ENCODE data around the gene TBC1D4. TPM values are rescaled to one million over a fixed set of nuclear protein-coding genes. Genes with fewer than 3 reads are reported as not detected.
"Not testable (repeated sequence)": the region's sequence is repeated elsewhere in the genome, so short reads cannot be mapped to it uniquely, and the experiment has no call there.

TBC1D4 gene
- total RNA-seq, 1 donor from 2014 or later: 26.1 TPM

DNA sequence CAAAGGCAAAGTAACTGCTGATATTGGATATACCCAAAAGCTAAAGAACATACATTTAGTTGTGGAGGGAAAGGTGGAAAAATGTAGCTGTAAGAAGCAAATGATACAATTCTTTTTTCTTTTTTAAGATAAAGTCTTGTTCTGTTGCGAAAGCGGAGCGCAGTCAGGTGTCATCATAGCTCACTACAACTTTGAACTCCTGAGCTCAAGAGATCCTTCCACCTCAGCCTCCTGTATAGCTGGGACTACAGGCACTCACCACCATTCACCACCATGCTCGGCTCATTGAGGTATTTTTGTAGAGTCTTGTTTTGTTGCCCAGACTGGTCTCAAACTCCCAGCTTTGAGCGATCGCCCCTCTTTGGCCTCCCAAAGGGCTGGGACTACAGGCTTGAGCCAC is 38.0 kb downstream of the TBC1D4 start:
- TF ChIP-seq, protein P1, sequence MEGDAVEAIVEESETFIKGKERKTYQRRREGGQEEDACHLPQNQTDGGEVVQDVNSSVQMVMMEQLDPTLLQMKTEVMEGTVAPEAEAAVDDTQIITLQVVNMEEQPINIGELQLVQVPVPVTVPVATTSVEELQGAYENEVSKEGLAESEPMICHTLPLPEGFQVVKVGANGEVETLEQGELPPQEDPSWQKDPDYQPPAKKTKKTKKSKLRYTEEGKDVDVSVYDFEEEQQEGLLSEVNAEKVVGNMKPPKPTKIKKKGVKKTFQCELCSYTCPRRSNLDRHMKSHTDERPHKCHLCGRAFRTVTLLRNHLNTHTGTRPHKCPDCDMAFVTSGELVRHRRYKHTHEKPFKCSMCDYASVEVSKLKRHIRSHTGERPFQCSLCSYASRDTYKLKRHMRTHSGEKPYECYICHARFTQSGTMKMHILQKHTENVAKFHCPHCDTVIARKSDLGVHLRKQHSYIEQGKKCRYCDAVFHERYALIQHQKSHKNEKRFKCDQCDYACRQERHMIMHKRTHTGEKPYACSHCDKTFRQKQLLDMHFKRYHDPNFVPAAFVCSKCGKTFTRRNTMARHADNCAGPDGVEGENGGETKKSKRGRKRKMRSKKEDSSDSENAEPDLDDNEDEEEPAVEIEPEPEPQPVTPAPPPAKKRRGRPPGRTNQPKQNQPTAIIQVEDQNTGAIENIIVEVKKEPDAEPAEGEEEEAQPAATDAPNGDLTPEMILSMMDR (IDR thresholded peaks at IDR 0.05): no peak
- intact Hi-C loops (cut with DNase I): no loop called here
- Histone ChIP-seq H3K27ac (no peak overlapping the region), H3K27me3 (no peaks in the 10 kb centered on the region), H3K36me3 (no peaks in the 10 kb centered on the region), H3K4me3 (no peak overlapping the region), H3K4me1 (peaks cover 4% of the 10 kb centered on the region), H3K9me3 (no peaks in the 10 kb centered on the region)
- DNase-seq (no peak), ATAC-seq (no peak)

DNA sequence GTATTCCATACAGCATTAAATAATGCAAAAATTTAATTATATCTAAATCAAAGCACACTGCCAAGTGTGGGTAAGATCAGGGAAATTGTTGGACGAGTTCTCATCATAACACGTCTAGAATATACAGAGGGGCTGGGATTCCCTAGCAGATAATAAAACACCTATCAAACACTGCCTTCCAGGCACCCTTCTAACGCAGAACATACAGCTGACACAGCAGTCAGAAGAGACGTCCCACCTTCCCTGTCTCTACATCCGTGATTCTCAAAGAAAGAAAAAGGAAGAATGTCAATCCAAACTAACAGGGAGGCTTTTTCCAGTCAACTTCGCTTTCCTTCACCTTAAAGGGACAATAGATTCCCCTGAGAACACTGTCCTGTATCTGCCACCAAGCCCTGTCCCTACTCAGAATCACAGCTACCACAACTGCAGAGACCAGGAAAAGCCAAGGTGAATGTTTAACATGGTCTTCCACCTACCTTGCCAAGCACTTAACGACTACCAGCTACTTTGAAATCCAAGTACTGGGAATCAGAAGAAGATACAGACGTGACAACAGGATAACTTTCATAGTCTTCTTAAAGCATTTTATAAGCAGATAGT is 38.5 kb downstream of the TBC1D4 start:
- intact Hi-C loops (cut with DNase I): no loop called here
- Histone ChIP-seq H3K4me3 (no peak overlapping the region), H3K4me1 (peaks cover 4% of the 10 kb centered on the region), H3K27ac (no peak overlapping the region), H3K36me3 (no peaks in the 10 kb centered on the region), H3K27me3 (no peaks in the 10 kb centered on the region), H3K9me3 (no peaks in the 10 kb centered on the region)
- no peak for ATAC-seq
- no peak for DNase-seq
- TF ChIP-seq, protein P1 (IDR thresholded peaks at IDR 0.05): no peak

GRCh38 chr13:75442736-75443234 is 39.2 kb downstream of the TBC1D4 start:
- H3K27me3 ChIP-seq: no peaks in the 10 kb centered on the region
- intact Hi-C loops (cut with DNase I): no loop called here
- no peak overlapping the region for H3K27ac ChIP-seq
- no peak for ATAC-seq
- no peak for DNase-seq
- H3K9me3 ChIP-seq: no peaks in the 10 kb centered on the region
- no peaks in the 10 kb centered on the region for H3K36me3 ChIP-seq
- peaks cover 4% of the 10 kb centered on the region for H3K4me1 ChIP-seq
- H3K4me3 ChIP-seq: no peak overlapping the region
- TF ChIP-seq, protein P1 (IDR thresholded peaks at IDR 0.05): no peak

- Histone ChIP-seq H3K9me3 (no peaks in the 10 kb centered on the region), H3K4me3 (no peak overlapping the region), H3K36me3 (no peaks in the 10 kb centered on the region), H3K4me1 (no peaks in the 10 kb centered on the region), H3K27ac (no peak overlapping the region), H3K27me3 (no peaks in the 10 kb centered on the region)
- TF ChIP-seq, protein P1 (IDR thresholded peaks at IDR 0.05): no peak
- no peak for DNase-seq
- no peak for ATAC-seq
- intact Hi-C loops (cut with DNase I): no loop called here
These were observed 41.9 kb downstream of the TBC1D4 start for GRCh38 chr13:75440100-75440499.

- TF ChIP-seq, protein P1 (IDR thresholded peaks at IDR 0.05): no peak
- intact Hi-C loops (cut with DNase I): no loop called here
- H3K4me1 ChIP-seq: peaks cover 1% of the 10 kb centered on the region
- H3K4me3 ChIP-seq: no peak overlapping the region
- no peaks in the 10 kb centered on the region for H3K27me3 ChIP-seq
- H3K9me3 ChIP-seq: no peaks in the 10 kb centered on the region
- H3K36me3 ChIP-seq: no peaks in the 10 kb centered on the region
- H3K27ac ChIP-seq: no peak overlapping the region
- no peak for ATAC-seq
- DNase-seq: no peak
These were observed 44.2 kb downstream of the TBC1D4 start for GRCh38 chr13:75437582-75438318.

- H3K9me3 ChIP-seq; H3K36me3 ChIP-seq; ATAC-seq; intact Hi-C loops (cut with DNase I); H3K27ac ChIP-seq; DNase-seq; H3K4me1 ChIP-seq; H3K4me3 ChIP-seq; H3K27me3 ChIP-seq: not testable (repeated sequence)
These were observed 47.8 kb downstream of the TBC1D4 start for GRCh38 chr13:75434126-75434525.
